ENCODE data around the gene MAP3K4. TPM values are rescaled to one million over a fixed set of nuclear protein-coding genes. Genes with fewer than 3 reads are reported as not detected.

Gene MAP3K4
- total RNA-seq, 4 donors from 2014 or later = 24.3 to 99.0 (median 37.4) TPM

- Histone ChIP-seq H3K4me3 (no peak overlapping the region), H3K9me3 (no peaks in the 10 kb centered on the region), H3K36me3 (no peaks in the 10 kb centered on the region), H3K27ac (no peak overlapping the region), H3K27me3 (no peaks in the 10 kb centered on the region), H3K4me1 (no peaks in the 10 kb centered on the region)
- TF ChIP-seq POLR2A (IDR thresholded peaks at IDR 0.05) (no peak), CTCF (IDR thresholded peaks at IDR 0.05) (no peak)
- no peak for DNase-seq
Measured at GRCh38 chr6:161041274-161041673, 49.7 kb downstream of the MAP3K4 start.

GRCh38 chr6:161044335-161044734, 52.8 kb downstream of the MAP3K4 start:
- Histone ChIP-seq H3K36me3 (peaks cover 0 to 4% (median 0%) of the 10 kb centered on the region in 3 donors), H3K27ac (no peak overlapping the region), H3K4me1 (no peaks in the 10 kb centered on the region), H3K27me3 (no peaks in the 10 kb centered on the region), H3K9me3 (no peaks in the 10 kb centered on the region), H3K4me3 (no peak overlapping the region)
- no peak for DNase-seq
- TF ChIP-seq CTCF (IDR thresholded peaks at IDR 0.05) (no peak), POLR2A (IDR thresholded peaks at IDR 0.05) (no peak)

- TF ChIP-seq POLR2A (IDR thresholded peaks at IDR 0.05) = no peak
Measured at GRCh38 chr6:161048641-161049040, 57.1 kb downstream of the MAP3K4 start.

GRCh38 chr6:161050134-161050765, 58.7 kb downstream of the MAP3K4 start:
- H3K9me3 ChIP-seq = no peaks in the 10 kb centered on the region

More at GRCh38 chr6:161048641-161049040, 57.1 kb downstream of the MAP3K4 start:
- Histone ChIP-seq H3K36me3 (peaks cover 0 to 4% (median 0%) of the 10 kb centered on the region in 3 donors), H3K4me3 (no peak overlapping the region), H3K27ac (no peak overlapping the region), H3K9me3 (no peaks in the 10 kb centered on the region), H3K4me1 (no peaks in the 10 kb centered on the region), H3K27me3 (no peaks in the 10 kb centered on the region)
- DNase-seq = no peak

GRCh38 chr6:161053103-161053502, 61.5 kb downstream of the MAP3K4 start:
- DNase-seq = no peak
- no peaks in the 10 kb centered on the region for H3K27me3 ChIP-seq
- H3K9me3 ChIP-seq = no peaks in the 10 kb centered on the region
- no peak overlapping the region for H3K27ac ChIP-seq
- no peaks in the 10 kb centered on the region for H3K4me1 ChIP-seq
- H3K4me3 ChIP-seq = no peak overlapping the region
- H3K36me3 ChIP-seq = peaks cover 0 to 4% (median 0%) of the 10 kb centered on the region in 3 donors
- no peak for TF ChIP-seq CTCF (IDR thresholded peaks at IDR 0.05)
- no peak for TF ChIP-seq POLR2A (IDR thresholded peaks at IDR 0.05)

More at GRCh38 chr6:161050134-161050765, 58.7 kb downstream of the MAP3K4 start:
- Histone ChIP-seq H3K4me1 (no peaks in the 10 kb centered on the region), H3K36me3 (peaks cover 0 to 4% (median 0%) of the 10 kb centered on the region in 3 donors), H3K27ac (no peak overlapping the region), H3K27me3 (no peaks in the 10 kb centered on the region), H3K4me3 (no peak overlapping the region)
- DNase-seq = no peak
- TF ChIP-seq POLR2A (IDR thresholded peaks at IDR 0.05) (no peak), CTCF (IDR thresholded peaks at IDR 0.05) (no peak)

GRCh38 chr6:161054876-161055275, 63.3 kb downstream of the MAP3K4 start:
- Histone ChIP-seq H3K4me1 (no peaks in the 10 kb centered on the region), H3K27me3 (no peaks in the 10 kb centered on the region), H3K27ac (no peak overlapping the region), H3K36me3 (no peaks in the 10 kb centered on the region), H3K9me3 (no peaks in the 10 kb centered on the region), H3K4me3 (no peak overlapping the region)
- TF ChIP-seq POLR2A (IDR thresholded peaks at IDR 0.05) = no peak
- DNase-seq = no peak

GRCh38 chr6:161056451-161056850, 64.9 kb downstream of the MAP3K4 start:
- no peaks in the 10 kb centered on the region for H3K36me3 ChIP-seq
- H3K27ac ChIP-seq = no peak overlapping the region
- TF ChIP-seq POLR2A (IDR thresholded peaks at IDR 0.05) = no peak
- no peak for TF ChIP-seq CTCF (IDR thresholded peaks at IDR 0.05)
- no peak for DNase-seq
- H3K9me3 ChIP-seq = no peaks in the 10 kb centered on the region
- no peak overlapping the region for H3K4me3 ChIP-seq
- no peaks in the 10 kb centered on the region for H3K4me1 ChIP-seq
- no peaks in the 10 kb centered on the region for H3K27me3 ChIP-seq

Measured in Peyer's patch (tissue), 4 donors.